ENCODE data around the gene INSRR.

Gene INSRR

GRCh38 chr1:156816561-156817328 lies 42.2 kb downstream of the INSRR start, which contains the start of gene SH2D2A:
TSS of gene SH2D2A (minus strand) at chr1:156816848. CDS start at chr1:156816708, 140 bp downstream.
- TF ChIP-seq POLR2AphosphoS5 (IDR thresholded peaks at IDR 0.05; ENCODE audit: low read depth, low read length) (no peak), FOXP2 (optimal IDR thresholded peaks at IDR 0.05; ENCODE audit: borderline replicate concordance, extremely low read depth, extremely low read length, insufficient read depth) (no peak), REST (IDR thresholded peaks at IDR 0.05; ENCODE audit: insufficient read depth in 1 of 2, low read depth in 2 of 2, low read length in 2 of 2) (no peak), TAF1 (IDR thresholded peaks at IDR 0.05; ENCODE audit: borderline replicate concordance, insufficient read depth, low read length) (no peak), SIN3A (IDR thresholded peaks at IDR 0.05; ENCODE audit: borderline replicate concordance, insufficient read depth, low read length) (no peak)

GRCh38 chr1:156815961-156816422 lies 42.9 kb downstream of the INSRR start:
- TF ChIP-seq POLR2AphosphoS5 (IDR thresholded peaks at IDR 0.05; ENCODE audit: low read depth, low read length) (no peak), REST (IDR thresholded peaks at IDR 0.05; ENCODE audit: insufficient read depth in 1 of 2, low read depth in 2 of 2, low read length in 2 of 2) (no peak), SIN3A (IDR thresholded peaks at IDR 0.05; ENCODE audit: borderline replicate concordance, insufficient read depth, low read length) (no peak), TAF1 (IDR thresholded peaks at IDR 0.05; ENCODE audit: borderline replicate concordance, insufficient read depth, low read length) (no peak), FOXP2 (optimal IDR thresholded peaks at IDR 0.05; ENCODE audit: borderline replicate concordance, extremely low read depth, extremely low read length, insufficient read depth) (no peak)

GRCh38 chr1:156815307-156815826 lies 43.5 kb downstream of the INSRR start:
- no peak for TF ChIP-seq FOXP2 (optimal IDR thresholded peaks at IDR 0.05; ENCODE audit: borderline replicate concordance, extremely low read depth, extremely low read length, insufficient read depth)
- TF ChIP-seq TAF1 (IDR thresholded peaks at IDR 0.05; ENCODE audit: borderline replicate concordance, insufficient read depth, low read length), result no peak
- no peak for TF ChIP-seq REST (IDR thresholded peaks at IDR 0.05; ENCODE audit: insufficient read depth in 1 of 2, low read depth in 2 of 2, low read length in 2 of 2)
- 0 out of 2 replicates have a peak, but pooled peaks have one; percentile 34 for TF ChIP-seq SIN3A (IDR thresholded peaks at IDR 0.05; ENCODE audit: borderline replicate concordance, insufficient read depth, low read length)
- no peak for TF ChIP-seq POLR2AphosphoS5 (IDR thresholded peaks at IDR 0.05; ENCODE audit: low read depth, low read length)

- TF ChIP-seq FOXP2 (optimal IDR thresholded peaks at IDR 0.05; ENCODE audit: borderline replicate concordance, extremely low read depth, extremely low read length, insufficient read depth) (no peak), POLR2AphosphoS5 (IDR thresholded peaks at IDR 0.05; ENCODE audit: low read depth, low read length) (no peak)
Measured at GRCh38 chr1:156814571-156815260, 44.2 kb downstream of the INSRR start.

GRCh38 chr1:156813750-156814570 lies 45.0 kb downstream of the INSRR start:
- TF ChIP-seq FOXP2 (optimal IDR thresholded peaks at IDR 0.05; ENCODE audit: borderline replicate concordance, extremely low read depth, extremely low read length, insufficient read depth) (no peak), REST (IDR thresholded peaks at IDR 0.05; ENCODE audit: insufficient read depth in 1 of 2, low read depth in 2 of 2, low read length in 2 of 2) (no peak), TAF1 (IDR thresholded peaks at IDR 0.05; ENCODE audit: borderline replicate concordance, insufficient read depth, low read length) (no peak), SIN3A (IDR thresholded peaks at IDR 0.05; ENCODE audit: borderline replicate concordance, insufficient read depth, low read length) (no peak), POLR2AphosphoS5 (IDR thresholded peaks at IDR 0.05; ENCODE audit: low read depth, low read length) (no peak)

Measured in PFSK-1 (cell line).